ENCODE measurements around the gene PNPLA7. TPM values are rescaled to one million over a fixed set of nuclear protein-coding genes. Genes with fewer than 3 reads are reported as not detected.

PNPLA7 gene
- total and polyA plus RNA-seq, 2 of the 13 experiments (the other 11 are each of a cell fraction or from before 2014, with no cell fraction given): 0.42 to 1.5 TPM

DNA sequence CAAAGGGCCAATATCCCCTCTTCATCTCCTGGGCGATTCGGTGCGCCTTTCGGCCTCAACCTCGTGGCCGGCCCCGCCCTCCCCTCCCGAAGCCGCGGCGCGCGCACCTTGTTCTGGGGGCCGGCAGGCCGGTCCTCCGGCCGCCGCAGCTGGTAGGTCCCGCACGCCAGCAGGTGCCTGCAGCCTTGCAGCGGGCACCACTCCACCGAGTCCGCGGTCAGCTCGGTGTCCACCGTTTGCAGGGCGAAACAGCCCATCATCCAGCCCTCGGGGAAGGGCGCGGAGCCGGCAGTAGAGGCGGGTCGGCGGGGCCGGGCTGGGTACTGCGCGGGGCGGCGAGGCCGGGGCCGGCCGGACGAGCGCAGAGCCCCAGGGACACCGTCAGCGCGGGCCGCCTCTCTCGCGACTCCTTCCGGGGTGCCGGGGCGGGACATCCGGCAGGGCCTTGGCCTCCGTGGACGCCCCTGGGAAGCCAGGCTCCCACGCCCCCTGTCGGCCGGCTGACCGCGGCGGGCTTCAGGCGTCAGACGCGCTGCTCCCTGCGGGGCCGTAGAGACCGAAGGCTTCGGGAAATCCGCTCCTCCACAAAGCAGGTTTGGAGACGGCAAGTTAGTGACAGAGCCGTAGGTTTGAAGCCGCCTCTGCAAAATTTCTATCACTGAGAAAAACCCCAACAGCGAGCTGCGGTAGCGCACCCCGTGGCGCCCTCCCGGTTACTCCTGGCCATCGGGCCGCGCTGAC is 28.5 kb upstream of the PNPLA7 start, which contains the start of gene DPH7 (continued):
- TF ChIP-seq, protein P1, sequence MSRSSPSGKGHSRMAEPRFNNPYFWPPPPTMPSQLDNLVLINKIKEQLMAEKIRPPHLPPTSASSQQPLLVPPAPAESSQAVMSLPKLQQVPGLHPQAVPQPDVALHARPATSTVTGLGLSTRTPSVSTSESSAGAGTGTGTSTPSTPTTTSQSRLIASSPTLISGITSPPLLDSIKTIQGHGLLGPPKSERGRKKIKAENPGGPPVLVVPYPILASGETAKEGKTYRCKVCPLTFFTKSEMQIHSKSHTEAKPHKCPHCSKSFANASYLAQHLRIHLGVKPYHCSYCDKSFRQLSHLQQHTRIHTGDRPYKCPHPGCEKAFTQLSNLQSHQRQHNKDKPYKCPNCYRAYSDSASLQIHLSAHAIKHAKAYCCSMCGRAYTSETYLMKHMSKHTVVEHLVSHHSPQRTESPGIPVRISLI (CRISPR knock-in tag; IDR thresholded peaks at IDR 0.05; ENCODE audit: borderline replicate concordance): peak; percentile 33; the same call in 1 of the 2 replicates
- TF ChIP-seq KDM2A (CRISPR knock-in tag; IDR thresholded peaks at IDR 0.05; ENCODE audit: borderline replicate concordance, low read depth): peak; percentile 97
- TF ChIP-seq NFYB (CRISPR knock-in tag; IDR thresholded peaks at IDR 0.05): peak; percentile 47; the same call in 1 of the 2 replicates
- no peak for TF ChIP-seq ZNF260 (CRISPR knock-in tag; IDR thresholded peaks at IDR 0.05; ENCODE audit: borderline replicate concordance, low read depth)
- TF ChIP-seq ARID2 (CRISPR knock-in tag; IDR thresholded peaks at IDR 0.05; ENCODE audit: borderline replicate concordance): 0 out of 2 replicates have a peak, but pooled peaks have one; percentile 24
- TF ChIP-seq ZNF816 (CRISPR knock-in tag; IDR thresholded peaks at IDR 0.05; ENCODE audit: borderline replicate concordance): no peak
- peak; percentile 75; the same call in 1 of the 2 replicates for TF ChIP-seq ZNF766 (CRISPR knock-in tag; IDR thresholded peaks at IDR 0.05; ENCODE audit: borderline replicate concordance)
- TF ChIP-seq, protein P2, sequence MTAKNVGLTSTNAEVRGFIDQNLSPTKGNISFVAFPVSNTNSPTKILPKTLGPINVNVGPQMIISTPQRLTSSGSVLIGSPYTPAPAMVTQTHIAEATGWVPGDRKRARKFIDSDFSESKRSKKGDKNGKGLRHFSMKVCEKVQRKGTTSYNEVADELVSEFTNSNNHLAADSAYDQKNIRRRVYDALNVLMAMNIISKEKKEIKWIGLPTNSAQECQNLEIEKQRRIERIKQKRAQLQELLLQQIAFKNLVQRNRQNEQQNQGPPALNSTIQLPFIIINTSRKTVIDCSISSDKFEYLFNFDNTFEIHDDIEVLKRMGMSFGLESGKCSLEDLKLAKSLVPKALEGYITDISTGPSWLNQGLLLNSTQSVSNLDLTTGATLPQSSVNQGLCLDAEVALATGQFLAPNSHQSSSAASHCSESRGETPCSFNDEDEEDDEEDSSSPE (CRISPR knock-in tag; IDR thresholded peaks at IDR 0.05): peak; percentile 72
- no peak for TF ChIP-seq ZNF253 (CRISPR knock-in tag; IDR thresholded peaks at IDR 0.05; ENCODE audit: borderline replicate concordance)
- TF ChIP-seq, protein P3, sequence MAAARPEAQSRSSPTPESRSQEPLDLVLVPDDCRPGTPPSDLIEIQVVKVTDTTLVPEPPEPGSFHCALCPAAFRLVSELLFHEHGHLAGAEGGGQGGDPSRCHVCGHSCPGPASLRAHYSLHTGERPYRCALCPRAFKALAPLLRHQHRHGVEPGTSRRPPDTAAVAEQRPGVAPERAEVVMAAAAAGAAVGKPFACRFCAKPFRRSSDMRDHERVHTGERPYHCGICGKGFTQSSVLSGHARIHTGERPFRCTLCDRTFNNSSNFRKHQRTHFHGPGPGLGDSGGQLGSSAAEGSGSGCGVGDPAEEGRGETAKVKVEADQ (CRISPR knock-in tag; IDR thresholded peaks at IDR 0.05; ENCODE audit: borderline replicate concordance): peak; percentile 92; the same call in 1 of the 2 replicates
- TF ChIP-seq, protein P4, sequence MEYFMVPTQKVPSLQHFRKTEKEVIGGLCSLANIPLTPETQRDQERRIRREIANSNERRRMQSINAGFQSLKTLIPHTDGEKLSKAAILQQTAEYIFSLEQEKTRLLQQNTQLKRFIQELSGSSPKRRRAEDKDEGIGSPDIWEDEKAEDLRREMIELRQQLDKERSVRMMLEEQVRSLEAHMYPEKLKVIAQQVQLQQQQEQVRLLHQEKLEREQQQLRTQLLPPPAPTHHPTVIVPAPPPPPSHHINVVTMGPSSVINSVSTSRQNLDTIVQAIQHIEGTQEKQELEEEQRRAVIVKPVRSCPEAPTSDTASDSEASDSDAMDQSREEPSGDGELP (IDR thresholded peaks at IDR 0.05; ENCODE audit: borderline replicate concordance, low read depth): peak; percentile 69; the same call in 1 of the 2 replicates
- TF ChIP-seq HMG20B (CRISPR knock-in tag; conservative IDR thresholded peaks at IDR 0.05): no peak
- no peak for TF ChIP-seq MLLT10 (CRISPR knock-in tag; IDR thresholded peaks at IDR 0.05)
- no peak for TF ChIP-seq HNF4A (CRISPR knock-in tag; IDR thresholded peaks at IDR 0.05)
- TF ChIP-seq, protein P5, sequence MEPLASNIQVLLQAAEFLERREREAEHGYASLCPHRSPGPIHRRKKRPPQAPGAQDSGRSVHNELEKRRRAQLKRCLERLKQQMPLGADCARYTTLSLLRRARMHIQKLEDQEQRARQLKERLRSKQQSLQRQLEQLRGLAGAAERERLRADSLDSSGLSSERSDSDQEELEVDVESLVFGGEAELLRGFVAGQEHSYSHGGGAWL (CRISPR knock-in tag; IDR thresholded peaks at IDR 0.05): peak; percentile 83
- TF ChIP-seq MTA3 (CRISPR knock-in tag; IDR thresholded peaks at IDR 0.05): no peak
- TF ChIP-seq ZNF10 (CRISPR knock-in tag; IDR thresholded peaks at IDR 0.05; ENCODE audit: borderline replicate concordance, low read depth): no peak
- no peak for TF ChIP-seq HNRNPH1 (optimal IDR thresholded peaks at IDR 0.05; ENCODE audit: low read depth, low read length)
- no peak for TF ChIP-seq RBM39 (IDR thresholded peaks at IDR 0.05; ENCODE audit: low read depth, low read length, poor library complexity, severe bottlenecking)
- no peak for TF ChIP-seq CAMTA2 (CRISPR knock-in tag; IDR thresholded peaks at IDR 0.05; ENCODE audit: borderline replicate concordance)
- no peak for TF ChIP-seq CHCHD3 (CRISPR knock-in tag; IDR thresholded peaks at IDR 0.05)
- TF ChIP-seq ZNF713 (CRISPR knock-in tag; IDR thresholded peaks at IDR 0.05): no peak
- no peak for TF ChIP-seq JUNB (CRISPR knock-in tag; IDR thresholded peaks at IDR 0.05; ENCODE audit: borderline replicate concordance)
- TF ChIP-seq ZBTB42 (CRISPR knock-in tag; IDR thresholded peaks at IDR 0.05): no peak

Data from HepG2 (cell line).